HCT116 (cell line): ENCODE measurements around the gene GM2A. TPM values are rescaled to one million over a fixed set of nuclear protein-coding genes. Genes with fewer than 3 reads are reported as not detected.

Experiments
- ATAC-seq: fragments of 200-7000 bp; cut with Tn5 transposase; 2 replicates; pipeline ENCODE4 v1.9.1; 2020; ENCODE audit warnings: mild to moderate bottlenecking, moderate library complexity
- BruUV-seq: library from RNA; stranded (reverse); fragments of 400-500 nt; replicated peaks from 2 replicates; lab custom pipeline; 2021; lab: Mats Ljungman, UMichigan
- CTCF ChIA-PET: fragments of 300-600 bp; sonication (Branson Sonifier 250); formaldehyde crosslinking; loops from one replicate; lab custom pipeline; 2021; ENCODE audit warnings: antibody characterized with exemption; lab: Charles Lee
- POLR2A ChIA-PET: fragments of 300-600, 350-600 bp; sonication (Branson Sonifier 250); formaldehyde crosslinking; loops from one replicate; lab custom pipeline; 2021; ENCODE audit warnings: antibody characterized with exemption; lab: Charles Lee
- RAD21 ChIA-PET, 2 experiments: fragments of 300-600 bp; sonication (Branson Sonifier 250); formaldehyde crosslinking; loops; one replicate each; lab custom pipeline; 2023; ENCODE audit warnings: low total read pairs in 2 of 2; ENCODE audit not compliant: uncharacterized antibody in 2 of 2, unreplicated experiment in 2 of 2, low non-redundant PET in 1 of 2; lab: Charles Lee
- DNase-seq: peaks from one replicate; pipeline ENCODE4 v3.0.0-alpha.2; 2010; ENCODE audit warnings: low read depth, low spot score
- H2AFZ ChIP-seq: fragments of 200-600 bp; shearing (Covaris generic), sonication (generic); 2 replicates; pipeline ENCODE4 v1.6.1; 2017; ENCODE audit warnings: low read depth, mixed run types, mixed read lengths, antibody characterized with exemption, low read length; ENCODE audit not compliant: poor library complexity, severe bottlenecking
- H3K27ac ChIP-seq: 2 replicates; pipeline ENCODE4 v1.5.1; 2012; ENCODE audit warnings: low read depth, low read length
- H3K27me3 ChIP-seq: fragments of 200-600 bp; sonication (generic); 2 replicates; pipeline ENCODE4 v1.6.1; 2016; ENCODE audit warnings: mixed run types, low read length, mixed read lengths; ENCODE audit not compliant: insufficient read depth
- H3K36me3 ChIP-seq, 2 experiments: fragments of 200-500 bp in 1 of 2; fragments of 200-600 bp in 1 of 2; sonication (Bioruptor generic) in 1 of 2; sonication (generic) in 1 of 2; 2 replicates each; pipeline versions ENCODE4 v1.5.1 to v1.6.1; 2014 to 2016; ENCODE audit warnings: low read length in 2 of 2, inconsistent platforms in 1 of 2, mixed read lengths in 1 of 2, mixed run types in 1 of 2; ENCODE audit not compliant: insufficient read depth in 2 of 2, control insufficient read depth in 1 of 2
- H3K4me1 ChIP-seq, 2 experiments: fragments of 200-600 bp in 1 of 2; sonication (generic) in 1 of 2; 2 replicates each; pipeline versions ENCODE4 v1.5.1 to v1.6.1; 2012 to 2017; ENCODE audit warnings: low read length in 2 of 2, inconsistent platforms in 1 of 2, mild to moderate bottlenecking in 1 of 2, mixed read lengths in 1 of 2, mixed run types in 1 of 2, moderate library complexity in 1 of 2; ENCODE audit not compliant: insufficient read depth in 2 of 2, control insufficient read depth in 1 of 2
- H3K4me2 ChIP-seq: fragments of 200-600 bp; sonication (generic); 2 replicates; pipeline ENCODE4 v1.6.1; 2017; ENCODE audit warnings: mixed run types, low read length, mixed read lengths
- H3K4me3 ChIP-seq, 2 experiments: fragments of 200-600 bp in 1 of 2; sonication (generic) in 1 of 2; replicated peaks in 1 of 2; 2 replicates each; pipeline ENCODE4 v1.5.1; 2011 to 2016; ENCODE audit warnings: low read length in 2 of 2, control low read depth in 1 of 2, low read depth in 1 of 2, mild to moderate bottlenecking in 1 of 2, mixed read lengths in 1 of 2, mixed run types in 1 of 2
- H3K79me2 ChIP-seq: fragments of 200-600 bp; sonication (generic); 2 replicates; pipeline ENCODE4 v1.6.1; 2017; ENCODE audit warnings: mild to moderate bottlenecking, mixed run types, low read length, moderate library complexity, mixed read lengths; ENCODE audit not compliant: insufficient read depth
- H3K9ac ChIP-seq: fragments of 200-600 bp; sonication (generic); 2 replicates; pipeline ENCODE4 v1.6.1; 2016; ENCODE audit warnings: low read length, mixed read lengths
- H3K9me2 ChIP-seq: fragments of 200-600 bp; sonication (generic), shearing (Covaris generic); 2 replicates; pipeline ENCODE4 v1.6.1; 2017; ENCODE audit warnings: mixed run types, mild to moderate bottlenecking, moderate library complexity; ENCODE audit not compliant: insufficient read depth
- H3K9me3 ChIP-seq, 2 experiments: fragments of 200-500 bp in 1 of 2; fragments of 200-600 bp in 1 of 2; sonication (Bioruptor generic) in 1 of 2; sonication (generic) in 1 of 2; 2 replicates each; pipeline ENCODE4 v1.6.1; 2014 to 2017; ENCODE audit warnings: low read length in 2 of 2, mixed read lengths in 2 of 2, inconsistent platforms in 1 of 2, low read depth in 1 of 2, mild to moderate bottlenecking in 1 of 2, mixed run types in 1 of 2, moderate library complexity in 1 of 2; ENCODE audit not compliant: control insufficient read depth in 1 of 2, insufficient read depth in 1 of 2
- H4K20me1 ChIP-seq: fragments of 200-600 bp; sonication (generic), shearing (Covaris generic); 2 replicates; pipeline ENCODE4 v1.6.1; 2017; ENCODE audit warnings: mixed run types, mild to moderate bottlenecking, moderate library complexity; ENCODE audit not compliant: insufficient read depth
- ATF3 ChIP-seq: IDR thresholded peaks from 2 replicates; pipeline ENCODE4 v1.6.1; 2012
- CBX3 ChIP-seq: IDR thresholded peaks from 2 replicates; pipeline ENCODE4 v1.6.1; 2012; ENCODE audit warnings: low read depth
- CEBPB ChIP-seq: IDR thresholded peaks from 2 replicates; pipeline ENCODE4 v1.6.1; 2012; ENCODE audit warnings: low read depth
- EGR1 ChIP-seq: IDR thresholded peaks from 2 replicates; pipeline ENCODE4 v1.6.1; 2012; ENCODE audit warnings: low read depth
- EZH2 ChIP-seq: fragments of 200-600 bp; sonication (generic); IDR thresholded peaks from 2 replicates; pipeline ENCODE4 v1.6.1; 2017; ENCODE audit warnings: antibody characterized with exemption, mixed run types
- FOSL1 ChIP-seq: IDR thresholded peaks from 2 replicates; pipeline ENCODE4 v1.6.1; 2012; ENCODE audit warnings: low read depth
- MAX ChIP-seq: IDR thresholded peaks from 2 replicates; pipeline ENCODE4 v1.6.1; 2012
- POLR2A ChIP-seq: IDR thresholded peaks from 2 replicates; pipeline ENCODE4 v1.7.0; 2011; ENCODE audit warnings: borderline replicate concordance; ENCODE audit not compliant: insufficient read depth, insufficient read length; ENCODE audit errors: extremely low read depth
- POLR2AphosphoS5 ChIP-seq: IDR thresholded peaks from 2 replicates; pipeline ENCODE4 v1.6.1; 2011; ENCODE audit warnings: mild to moderate bottlenecking, low read depth, low read length, moderate library complexity
- RAD21 ChIP-seq: IDR thresholded peaks from 2 replicates; pipeline ENCODE4 v1.6.1; 2012; ENCODE audit warnings: low read depth, mild to moderate bottlenecking
- REST ChIP-seq: IDR thresholded peaks from 2 replicates; pipeline ENCODE4 v1.6.1; 2012; ENCODE audit warnings: low read depth
- SRF ChIP-seq: IDR thresholded peaks from 2 replicates; pipeline ENCODE4 v1.6.1; 2012; ENCODE audit warnings: low read depth
- TCF7L2 ChIP-seq: IDR thresholded peaks from 2 replicates; pipeline ENCODE4 v1.7.0; 2011; ENCODE audit warnings: borderline replicate concordance, inconsistent platforms; ENCODE audit not compliant: insufficient read depth, insufficient read length; ENCODE audit errors: extremely low read depth
- ZNF274 ChIP-seq: fragments of 200-500 bp; sonication (Bioruptor generic); IDR thresholded peaks from 2 replicates; pipeline ENCODE4 v1.6.1; 2014; ENCODE audit warnings: mild to moderate bottlenecking, low read depth, low read length, inconsistent platforms
- intact Hi-C: fragments of 100-400 bp; cut with micrococcal nuclease; formaldehyde crosslinking; loops from 2 replicates; pipeline ENCODE4 v1.10.0; 2022
- total RNA-seq: library from RNA; stranded (reverse); gene quantifications from one replicate; pipeline ENCODE4 v1.2.1, GENCODE V29; 2021; ENCODE audit not compliant: unreplicated experiment
- TF ChIP-seq, protein P1 (sequence below): IDR thresholded peaks from 2 replicates; pipeline ENCODE4 v1.6.1; 2011; ENCODE audit warnings: mild to moderate bottlenecking, low read length, moderate library complexity; ENCODE audit not compliant: insufficient replicate concordance; ENCODE audit errors: extremely low read depth

Gene GM2A
- total RNA-seq, 1 experiment from 2014 or later, result 25.0 TPM

- Histone ChIP-seq H3K27ac (no peak overlapping the region), H3K79me2 (no peaks in the 10 kb centered on the region), H3K4me1 (peaks cover 0 to 9% of the 10 kb centered on the region in 2 experiments; a peak in 1 of 4 replicates), H3K9me3 (no peaks in the 10 kb centered on the region), H3K9me2 (no peaks in the 10 kb centered on the region), H4K20me1 (no peaks in the 10 kb centered on the region), H3K4me3 (no peak overlapping the region), H3K4me2 (no peak overlapping the region), H3K27me3 (no peaks in the 10 kb centered on the region), H2AFZ (no peak overlapping the region), H3K9ac (no peak overlapping the region), H3K36me3 (no peaks in the 10 kb centered on the region)
- ATAC-seq, result no peak
- no TSS peak for BruUV-seq
- DNase-seq, result no peak
- POLR2A ChIA-PET, result no interaction called here
- intact Hi-C loops, result no loop called here
- CTCF ChIA-PET, result no interaction called here
- RAD21 ChIA-PET, result no interaction called here
- TF ChIP-seq EGR1, result no peak
- no peak for TF ChIP-seq POLR2A
- no peak for TF ChIP-seq POLR2AphosphoS5
- TF ChIP-seq ATF3, result no peak
- no peak for TF ChIP-seq TCF7L2
- no peak for TF ChIP-seq EZH2
- no peak for TF ChIP-seq ZNF274
- TF ChIP-seq RAD21, result no peak
- no peak for TF ChIP-seq MAX
- no peak for TF ChIP-seq FOSL1
- no peak for TF ChIP-seq REST
- no peak for TF ChIP-seq SRF
- no peak for TF ChIP-seq CEBPB
- TF ChIP-seq, protein P1, sequence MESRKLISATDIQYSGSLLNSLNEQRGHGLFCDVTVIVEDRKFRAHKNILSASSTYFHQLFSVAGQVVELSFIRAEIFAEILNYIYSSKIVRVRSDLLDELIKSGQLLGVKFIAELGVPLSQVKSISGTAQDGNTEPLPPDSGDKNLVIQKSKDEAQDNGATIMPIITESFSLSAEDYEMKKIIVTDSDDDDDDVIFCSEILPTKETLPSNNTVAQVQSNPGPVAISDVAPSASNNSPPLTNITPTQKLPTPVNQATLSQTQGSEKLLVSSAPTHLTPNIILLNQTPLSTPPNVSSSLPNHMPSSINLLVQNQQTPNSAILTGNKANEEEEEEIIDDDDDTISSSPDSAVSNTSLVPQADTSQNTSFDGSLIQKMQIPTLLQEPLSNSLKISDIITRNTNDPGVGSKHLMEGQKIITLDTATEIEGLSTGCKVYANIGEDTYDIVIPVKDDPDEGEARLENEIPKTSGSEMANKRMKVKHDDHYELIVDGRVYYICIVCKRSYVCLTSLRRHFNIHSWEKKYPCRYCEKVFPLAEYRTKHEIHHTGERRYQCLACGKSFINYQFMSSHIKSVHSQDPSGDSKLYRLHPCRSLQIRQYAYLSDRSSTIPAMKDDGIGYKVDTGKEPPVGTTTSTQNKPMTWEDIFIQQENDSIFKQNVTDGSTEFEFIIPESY, result no peak
- no peak for TF ChIP-seq CBX3
These were observed 42.9 kb downstream of the GM2A start for GRCh38 chr5:151295791-151296477.
